Testis (tissue), 3 donors: Measurements from ENCODE around the gene ZNF79. TPM values are rescaled to one million over a fixed set of nuclear protein-coding genes. Genes with fewer than 3 reads are reported as not detected.

Experiments
- DNase-seq: peaks from one replicate; pipeline ENCODE4 v3.0.0-alpha.2; 2019
- H3K27ac ChIP-seq, 2 donors: fragments of 200-600 bp; sonication (generic); one replicate each; pipeline ENCODE4 v1.5.1; 2019
- H3K27me3 ChIP-seq: fragments of 200-600 bp; sonication (generic); one replicate; pipeline ENCODE4 v1.5.1; 2019
- H3K36me3 ChIP-seq: fragments of 200-600 bp; sonication (generic); one replicate; pipeline ENCODE4 v1.5.1; 2017; ENCODE audit warnings: low read depth; ENCODE audit errors: missing control alignments
- H3K4me1 ChIP-seq: fragments of 200-600 bp; sonication (generic); one replicate; pipeline ENCODE4 v1.5.1; 2019
- H3K4me3 ChIP-seq, 2 donors: fragments of 200-600 bp; sonication (generic); one replicate each; pipeline ENCODE4 v1.5.1; 2017 to 2019
- H3K9me3 ChIP-seq: fragments of 200-600 bp; sonication (generic); one replicate; pipeline ENCODE4 v1.5.1; 2017
- POLR2A ChIP-seq: fragments of 450-650 bp; IDR thresholded peaks from one replicate; pipeline ENCODE4 v1.6.1; 2017; ENCODE audit warnings: antibody characterized with exemption, mild to moderate bottlenecking, moderate library complexity
- WGBS, 2 donors: methylation state at CpG; one replicate each; pipeline ENCODE4 v1.1.5; 2018; 5-methylcytosine and 5-hydroxymethylcytosine counted together
- intact Hi-C: fragments of 100-400 bp; cut with DNase I; formaldehyde crosslinking; loops from one replicate; pipeline ENCODE4 v1.15.1; 2023; ENCODE audit warnings: low total_unique reads
- polyA plus RNA-seq: library from polyadenylated mRNA; stranded (reverse); fragments of 350-450 nt; fragmentation: Illumina TruSeq; extraction: RNeasy Lipid Tissue Mini Kit (QIAGEN cat#74804); gene quantifications from one replicate; pipeline ENCODE4 v1.2.3, GENCODE V29; 2014; ENCODE audit warnings: low read depth, low replicate concordance; ENCODE audit not compliant: insufficient read depth
- total RNA-seq, 2 donors: library from RNA; depleted of rRNA; stranded (reverse); fragments of >200 nt; gene quantifications; one replicate each; pipeline ENCODE4 v1.2.3, GENCODE V29; 2016
- TF ChIP-seq, protein P1 (sequence below), 3 experiments: fragments of 450-650 bp in 2 of 3; fragments of 200-600 bp in 1 of 3; sonication (generic) in 1 of 3; IDR thresholded peaks; one replicate each; pipeline ENCODE4 v1.5.1; 2016 to 2019; ENCODE audit warnings: antibody characterized with exemption in 3 of 3, mild to moderate bottlenecking in 2 of 3, moderate library complexity in 1 of 3

Gene ZNF79
- total and polyA plus RNA-seq, 3 donors from 2014 or later, result 15.9 to 24.5 (median 19.5) TPM

GRCh38 chr9:127450830-127451607 lies 26.8 kb downstream of the ZNF79 start, which contains the start of the genes LRSAM1 and RPL12:
Gene LRSAM1 (plus strand): TSS chr9:127451510. CDS start chr9:127454528, 3,018 bp downstream.
Gene RPL12 (minus strand): TSS chr9:127451406. CDS start chr9:127451317, 89 bp downstream.
- peak; percentile 98 for DNase-seq
- peak within 1 kb of the TSS; percentile 92 to 96 for H3K27ac ChIP-seq
- intact Hi-C loops, result no loop called here
- no peaks in the 10 kb centered on the region for H3K9me3 ChIP-seq
- WGBS, 2 donors, result 0 to 1% methylated on average over 35 to 67 of the region's 71 CpGs
- peak within 1 kb of the TSS; percentile 96 to 97 for H3K4me3 ChIP-seq
- peaks cover 20% of the 10 kb centered on the region for H3K4me1 ChIP-seq
- no peaks in the 10 kb centered on the region for H3K36me3 ChIP-seq
- TF ChIP-seq, protein P1, sequence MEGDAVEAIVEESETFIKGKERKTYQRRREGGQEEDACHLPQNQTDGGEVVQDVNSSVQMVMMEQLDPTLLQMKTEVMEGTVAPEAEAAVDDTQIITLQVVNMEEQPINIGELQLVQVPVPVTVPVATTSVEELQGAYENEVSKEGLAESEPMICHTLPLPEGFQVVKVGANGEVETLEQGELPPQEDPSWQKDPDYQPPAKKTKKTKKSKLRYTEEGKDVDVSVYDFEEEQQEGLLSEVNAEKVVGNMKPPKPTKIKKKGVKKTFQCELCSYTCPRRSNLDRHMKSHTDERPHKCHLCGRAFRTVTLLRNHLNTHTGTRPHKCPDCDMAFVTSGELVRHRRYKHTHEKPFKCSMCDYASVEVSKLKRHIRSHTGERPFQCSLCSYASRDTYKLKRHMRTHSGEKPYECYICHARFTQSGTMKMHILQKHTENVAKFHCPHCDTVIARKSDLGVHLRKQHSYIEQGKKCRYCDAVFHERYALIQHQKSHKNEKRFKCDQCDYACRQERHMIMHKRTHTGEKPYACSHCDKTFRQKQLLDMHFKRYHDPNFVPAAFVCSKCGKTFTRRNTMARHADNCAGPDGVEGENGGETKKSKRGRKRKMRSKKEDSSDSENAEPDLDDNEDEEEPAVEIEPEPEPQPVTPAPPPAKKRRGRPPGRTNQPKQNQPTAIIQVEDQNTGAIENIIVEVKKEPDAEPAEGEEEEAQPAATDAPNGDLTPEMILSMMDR (IDR thresholded peaks at IDR 0.05), result peak in 1 of 3 experiments; percentile 7
- TF ChIP-seq POLR2A, result peak; percentile 95
- H3K27me3 ChIP-seq, result no peaks in the 10 kb centered on the region

- WGBS, 2 donors, result 0 to 1% methylated on average over 14 of the region's 14 CpGs
- no peak for DNase-seq
- TF ChIP-seq, protein P1 (IDR thresholded peaks at IDR 0.05), result no peak
- TF ChIP-seq POLR2A, result no peak
- Histone ChIP-seq H3K27ac (peak overlapping the region; percentile 92 to 96), H3K9me3 (no peaks in the 10 kb centered on the region), H3K36me3 (no peaks in the 10 kb centered on the region), H3K4me3 (peak overlapping the region; percentile 96 to 97), H3K4me1 (peaks cover 20% of the 10 kb centered on the region), H3K27me3 (no peaks in the 10 kb centered on the region)
- intact Hi-C loops, result no loop called here
Observed at GRCh38 chr9:127451608-127451857, 27.4 kb downstream of the ZNF79 start.

- WGBS, 2 donors, result 8 to 9% methylated on average over 23 to 29 of the region's 29 CpGs
- peak overlapping the region; percentile 92 to 96 for H3K27ac ChIP-seq
- no peaks in the 10 kb centered on the region for H3K27me3 ChIP-seq
- H3K9me3 ChIP-seq, result no peaks in the 10 kb centered on the region
- DNase-seq, result no peak
- H3K4me1 ChIP-seq, result peaks cover 20% of the 10 kb centered on the region
- H3K4me3 ChIP-seq, result peak overlapping the region; percentile 96 to 97
- intact Hi-C loops, result no loop called here
- H3K36me3 ChIP-seq, result no peaks in the 10 kb centered on the region
- TF ChIP-seq, protein P1 (IDR thresholded peaks at IDR 0.05), result no peak
- TF ChIP-seq POLR2A, result no peak
Observed at GRCh38 chr9:127451858-127452656, 27.9 kb downstream of the ZNF79 start.

DNA sequence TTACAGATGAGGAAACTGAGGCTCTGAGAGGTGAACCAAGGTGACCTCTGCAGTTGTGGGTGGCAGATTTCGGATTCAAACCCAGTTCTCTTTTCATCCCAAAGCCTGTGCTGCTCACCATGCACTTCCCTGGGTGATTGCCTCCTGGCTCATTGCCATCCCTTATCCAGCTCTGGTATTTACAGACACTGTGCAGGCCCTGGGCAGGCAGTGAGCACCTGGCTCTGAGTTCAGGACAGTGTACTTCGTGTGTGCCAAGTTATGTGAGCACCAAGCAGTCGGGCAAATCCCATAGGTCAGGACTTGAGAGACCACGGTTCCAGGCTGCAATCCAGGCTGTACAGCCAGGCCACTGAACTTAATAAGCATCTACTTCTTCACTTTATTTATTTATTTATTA lies 28.5 kb downstream of the ZNF79 start:
- TF ChIP-seq POLR2A, result no peak
- TF ChIP-seq, protein P1 (IDR thresholded peaks at IDR 0.05), result no peak
- no peak overlapping the region for H3K4me3 ChIP-seq
- H3K9me3 ChIP-seq, result no peaks in the 10 kb centered on the region
- DNase-seq, result peak; percentile 23
- no peaks in the 10 kb centered on the region for H3K27me3 ChIP-seq
- H3K4me1 ChIP-seq, result peaks cover 20% of the 10 kb centered on the region
- H3K27ac ChIP-seq, result no peak overlapping the region
- 40 to 66% methylated on average over 4 of the region's 4 CpGs for WGBS, 2 donors
- intact Hi-C loops, result no loop called here
- H3K36me3 ChIP-seq, result no peaks in the 10 kb centered on the region
